NK-92 (cell line): ENCODE data around the gene THBS3.
"Not testable (repeated sequence)": the region's sequence is repeated elsewhere in the genome, so short reads cannot be mapped to it uniquely, and the experiment has no call there.

ENCODE experiments used
- DNase-seq: peaks from one replicate; lab custom pipeline; 2025; ENCODE audit not compliant: unreplicated experiment; lab: John Stamatoyannopoulos, UW

The THBS3 gene

GRCh38 chr1:155208541-155209311 lies 1.0 kb upstream of the THBS3 start, which contains the start of gene MTX1:
Gene MTX1 (plus strand): TSS chr1:155208695. CDS start chr1:155208805, 110 bp downstream.
- DNase-seq, result peak; percentile 53

- DNase-seq, result peak; percentile 8
Measured at GRCh38 chr1:155206891-155207805, 549 bp downstream of the THBS3 start.

GRCh38 chr1:155205969-155206593 lies 1.6 kb downstream of the THBS3 start:
- DNase-seq, result no peak

- no peak for DNase-seq
Measured at GRCh38 chr1:155205035-155205434, 2.7 kb downstream of the THBS3 start.

- DNase-seq, result no peak
Measured at GRCh38 chr1:155202731-155203515, 4.8 kb downstream of the THBS3 start.

- DNase-seq, result no peak
Measured at GRCh38 chr1:155202198-155202597, 5.5 kb downstream of the THBS3 start.

GRCh38 chr1:155200920-155201319 lies 6.8 kb downstream of the THBS3 start:
- DNase-seq, result no peak

GRCh38 chr1:155199792-155200191 lies 7.9 kb downstream of the THBS3 start:
- DNase-seq, result no peak

- no peak for DNase-seq
Measured at GRCh38 chr1:155198547-155198906, 9.2 kb downstream of the THBS3 start.

GRCh38 chr1:155197901-155198546 lies 9.7 kb downstream of the THBS3 start:
- no peak for DNase-seq

- DNase-seq, result no peak
Measured at GRCh38 chr1:155196893-155197638, 10.6 kb downstream of the THBS3 start.

GRCh38 chr1:155196103-155196892 lies 11.4 kb downstream of the THBS3 start:
- no peak for DNase-seq

- no peak for DNase-seq
Measured at GRCh38 chr1:155195201-155196102, 12.2 kb downstream of the THBS3 start.

GRCh38 chr1:155193991-155194240 lies 13.8 kb downstream of the THBS3 start:
- not testable (repeated sequence) for DNase-seq

GRCh38 chr1:155193275-155193990 lies 14.3 kb downstream of the THBS3 start:
- DNase-seq, result no peak

- DNase-seq, result no peak
Measured at GRCh38 chr1:155192346-155193274, 15.1 kb downstream of the THBS3 start.
